Stimulated activated CD8-positive, alpha-beta memory T cell treated with anti-CD3 and anti-CD28 coated beads, Interleukin-4, amount 100 ng/mL, for 1 hour (primary cell): ENCODE results near the gene MMP14.
A peak's percentile ranks its signal among the peaks of the same experiment; 100 is the strongest.
"Not testable (repeated sequence)": the region's sequence is repeated elsewhere in the genome, so short reads cannot be mapped to it uniquely, and the experiment has no call there.

Source experiments
- DNase-seq, 2 donors: peaks; one replicate each; pipeline ENCODE4 v3.0.0-alpha.2; 2020; ENCODE audit warnings: low read depth in 2 of 2, low spot score in 1 of 2

The MMP14 gene

GRCh38 chr14:22814373-22814772 lies 22.0 kb upstream of the MMP14 start:
- DNase-seq = no peak

- DNase-seq = no peak
Measured at GRCh38 chr14:22814941-22815713, 21.3 kb upstream of the MMP14 start, which contains the start of gene SLC7A7. Gene SLC7A7, minus strand, starts transcription at chr14:22815435. Its CDS starts 2,037 bp downstream, at chr14:22813398.

- no peak for DNase-seq
Measured at GRCh38 chr14:22819151-22819988, 17.0 kb upstream of the MMP14 start.

GRCh38 chr14:22820731-22821130 lies 15.7 kb upstream of the MMP14 start:
- no peak for DNase-seq

- DNase-seq = no peak
Measured at GRCh38 chr14:22821193-22822015, 15.0 kb upstream of the MMP14 start.

- DNase-seq = no peak
Measured at GRCh38 chr14:22822016-22822570, 14.3 kb upstream of the MMP14 start.

GRCh38 chr14:22822571-22823098 lies 13.8 kb upstream of the MMP14 start:
- DNase-seq = peak; percentile 39 to 43

- DNase-seq = no peak
Measured at GRCh38 chr14:22824711-22825359, 11.6 kb upstream of the MMP14 start.

GRCh38 chr14:22829076-22829660 lies 7.2 kb upstream of the MMP14 start:
- not testable (repeated sequence) for DNase-seq

- DNase-seq = peak; percentile 76 to 83
Measured at GRCh38 chr14:22829661-22830442, 6.5 kb upstream of the MMP14 start, which contains the start of gene MRPL52. Gene MRPL52, plus strand, starts transcription at chr14:22829887. Its CDS starts 26 bp downstream, at chr14:22829913.

- no peak for DNase-seq
Measured at GRCh38 chr14:22830443-22831010, 5.9 kb upstream of the MMP14 start.

GRCh38 chr14:22835505-22835904 lies 880 bp upstream of the MMP14 start:
- no peak for DNase-seq

- DNase-seq = no peak
Measured at GRCh38 chr14:22837114-22837749, 847 bp downstream of the MMP14 start.

- no peak for DNase-seq
Measured at GRCh38 chr14:22837750-22838538, 1.6 kb downstream of the MMP14 start.

GRCh38 chr14:22838631-22839041 lies 2.3 kb downstream of the MMP14 start:
- no peak for DNase-seq

- DNase-seq = no peak
Measured at GRCh38 chr14:22839159-22839779, 2.9 kb downstream of the MMP14 start.

- DNase-seq = no peak
Measured at GRCh38 chr14:22841311-22841710, 4.9 kb downstream of the MMP14 start.
